ENCODE data around the gene CCDC107. TPM values are rescaled to one million over a fixed set of nuclear protein-coding genes. Genes with fewer than 3 reads are reported as not detected.

Gene CCDC107
- total RNA-seq, 6 experiments from 2014 or later: 10.0 to 24.2 (median 15.3) TPM

DNA sequence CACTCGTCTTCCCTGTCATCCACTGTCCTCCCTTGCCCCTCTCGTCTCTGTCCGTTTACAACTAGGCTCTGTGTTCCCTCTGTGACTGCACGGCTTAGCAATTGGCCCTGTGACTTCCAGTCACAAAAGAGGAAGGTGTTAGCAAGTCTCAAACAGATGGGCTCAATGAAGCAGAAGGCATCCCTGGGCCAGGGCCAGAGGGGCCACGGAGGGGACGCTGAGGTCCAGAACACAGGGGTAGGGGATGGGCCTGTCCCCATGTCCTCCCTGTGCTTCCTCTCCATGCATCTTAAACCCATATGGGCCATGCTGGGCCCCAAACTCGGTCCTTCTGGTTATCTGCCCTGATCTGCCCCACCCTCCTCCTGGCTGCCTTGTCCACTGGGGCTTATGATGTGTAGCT lies 39.8 kb upstream of the CCDC107 start, which contains the start of gene CD72:
CD72 (minus strand) TSS at position 89 of the 403 bp plus-strand sequence. CDS start 110 bp downstream, outside the sequence.
- Histone ChIP-seq H3K27ac (peak within 1 kb of the TSS in 1 of 3 donors; percentile 28), H3K4me3 (peak within 1 kb of the TSS in 2 of 3 donors; percentile 20 to 30), H3K9me3 (no peaks in the 10 kb centered on the region), H3K36me3 (no peaks in the 10 kb centered on the region), H3K27me3 (no peaks in the 10 kb centered on the region), H3K4me1 (no peaks in the 10 kb centered on the region)
- peak; percentile 17 to 46 (median 44) for ATAC-seq
- peak; percentile 48 for TF ChIP-seq POLR2A (IDR thresholded peaks at IDR 0.05)
- TF ChIP-seq, protein P1, sequence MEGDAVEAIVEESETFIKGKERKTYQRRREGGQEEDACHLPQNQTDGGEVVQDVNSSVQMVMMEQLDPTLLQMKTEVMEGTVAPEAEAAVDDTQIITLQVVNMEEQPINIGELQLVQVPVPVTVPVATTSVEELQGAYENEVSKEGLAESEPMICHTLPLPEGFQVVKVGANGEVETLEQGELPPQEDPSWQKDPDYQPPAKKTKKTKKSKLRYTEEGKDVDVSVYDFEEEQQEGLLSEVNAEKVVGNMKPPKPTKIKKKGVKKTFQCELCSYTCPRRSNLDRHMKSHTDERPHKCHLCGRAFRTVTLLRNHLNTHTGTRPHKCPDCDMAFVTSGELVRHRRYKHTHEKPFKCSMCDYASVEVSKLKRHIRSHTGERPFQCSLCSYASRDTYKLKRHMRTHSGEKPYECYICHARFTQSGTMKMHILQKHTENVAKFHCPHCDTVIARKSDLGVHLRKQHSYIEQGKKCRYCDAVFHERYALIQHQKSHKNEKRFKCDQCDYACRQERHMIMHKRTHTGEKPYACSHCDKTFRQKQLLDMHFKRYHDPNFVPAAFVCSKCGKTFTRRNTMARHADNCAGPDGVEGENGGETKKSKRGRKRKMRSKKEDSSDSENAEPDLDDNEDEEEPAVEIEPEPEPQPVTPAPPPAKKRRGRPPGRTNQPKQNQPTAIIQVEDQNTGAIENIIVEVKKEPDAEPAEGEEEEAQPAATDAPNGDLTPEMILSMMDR (IDR thresholded peaks at IDR 0.05): no peak
- intact Hi-C loops (cut with DNase I): no loop called here
- peak in 1 of 3 donors; percentile 35 for DNase-seq
- WGBS (ENCODE audit: insufficient coverage, low coverage, low lambda C conversion rate, missing lambda C conversion rate): 60% methylated on average over 3 of the region's 7 CpGs

DNA sequence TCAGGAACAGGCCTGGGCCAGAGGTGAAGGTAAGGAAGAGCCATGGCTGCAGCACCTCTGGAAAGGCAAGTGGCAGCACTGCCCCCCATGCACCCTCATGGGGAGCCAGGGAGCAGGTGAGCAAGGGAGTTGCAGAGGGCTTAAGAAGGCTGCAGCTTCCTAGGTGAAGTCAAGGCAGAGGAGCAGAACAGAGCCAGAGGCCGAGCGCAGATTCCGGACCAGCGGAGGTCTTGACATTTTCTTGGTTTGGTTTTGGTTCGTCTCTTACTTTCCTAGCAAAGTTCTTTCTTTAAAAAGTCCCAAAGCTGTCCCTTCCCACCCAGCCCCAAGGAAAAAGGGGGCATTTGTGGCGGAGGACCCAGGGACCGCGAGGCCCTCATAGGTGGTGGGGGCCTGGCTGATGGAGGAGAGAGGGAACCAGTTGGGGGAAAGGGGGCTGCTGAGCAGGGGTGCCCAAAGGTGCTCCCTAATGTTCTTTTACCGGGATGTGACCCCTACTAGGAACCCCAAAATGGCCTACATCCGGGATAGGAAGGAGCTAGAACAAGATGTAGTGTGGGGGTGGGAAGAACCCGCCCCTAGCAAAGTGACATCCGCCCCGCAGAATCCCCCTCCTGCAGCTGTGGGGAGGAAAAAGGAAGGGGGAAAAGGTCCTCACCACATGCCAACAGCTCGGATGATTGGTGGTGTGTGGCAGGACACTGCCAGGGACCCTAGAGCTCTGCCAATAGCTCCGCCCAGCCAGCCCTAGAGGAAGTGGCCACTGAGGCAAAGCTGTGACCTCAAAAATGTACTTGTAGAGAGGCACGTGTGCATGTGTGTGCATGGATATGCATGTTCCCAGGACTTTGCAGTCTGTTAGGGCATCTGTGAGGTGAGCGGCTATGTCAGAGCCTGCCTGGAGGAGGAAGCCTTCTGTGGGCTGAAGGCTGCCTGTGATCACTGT lies 39.0 kb upstream of the CCDC107 start:
- DNase-seq: peak in 1 of 3 donors; percentile 45
- Histone ChIP-seq H3K27ac (peak overlapping the region in 1 of 3 donors; percentile 28), H3K9me3 (no peaks in the 10 kb centered on the region), H3K4me3 (no peak overlapping the region), H3K27me3 (no peaks in the 10 kb centered on the region), H3K4me1 (no peaks in the 10 kb centered on the region), H3K36me3 (no peaks in the 10 kb centered on the region)
- ATAC-seq: peak; percentile 44 to 59 (median 51)
- no peak for TF ChIP-seq POLR2A (IDR thresholded peaks at IDR 0.05)
- TF ChIP-seq, protein P1 (IDR thresholded peaks at IDR 0.05): no peak
- WGBS (ENCODE audit: insufficient coverage, low coverage, low lambda C conversion rate, missing lambda C conversion rate): 71% methylated on average over 13 of the region's 17 CpGs
- intact Hi-C loops (cut with DNase I): no loop called here

DNA sequence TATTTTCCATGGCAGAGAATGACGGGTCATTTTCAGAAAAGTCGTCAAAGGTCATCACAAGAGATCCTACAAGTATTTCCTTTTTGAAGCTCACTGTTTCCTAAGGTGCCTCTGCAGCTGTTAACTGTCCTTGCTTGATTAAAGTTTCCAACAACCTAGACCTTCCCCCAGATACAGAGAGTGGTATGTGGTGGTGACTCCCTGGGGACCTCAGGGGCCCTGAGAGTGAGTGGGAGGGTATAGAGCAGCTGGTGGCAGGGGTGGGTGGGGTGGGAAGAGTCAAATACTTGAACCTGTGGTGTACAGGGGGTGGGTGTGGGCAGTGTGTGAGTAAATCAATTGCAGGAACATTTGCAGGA lies 38.3 kb upstream of the CCDC107 start:
- WGBS (ENCODE audit: insufficient coverage, low coverage, low lambda C conversion rate, missing lambda C conversion rate): 50% methylated on average over 2 of the region's 2 CpGs
- Histone ChIP-seq H3K27ac (no peak overlapping the region), H3K27me3 (no peaks in the 10 kb centered on the region), H3K9me3 (no peaks in the 10 kb centered on the region), H3K4me3 (no peak overlapping the region), H3K4me1 (no peaks in the 10 kb centered on the region), H3K36me3 (no peaks in the 10 kb centered on the region)
- TF ChIP-seq, protein P1 (IDR thresholded peaks at IDR 0.05): no peak
- no peak for TF ChIP-seq POLR2A (IDR thresholded peaks at IDR 0.05)
- intact Hi-C loops (cut with DNase I): no loop called here
- DNase-seq (no peak), ATAC-seq (no peak)

DNA sequence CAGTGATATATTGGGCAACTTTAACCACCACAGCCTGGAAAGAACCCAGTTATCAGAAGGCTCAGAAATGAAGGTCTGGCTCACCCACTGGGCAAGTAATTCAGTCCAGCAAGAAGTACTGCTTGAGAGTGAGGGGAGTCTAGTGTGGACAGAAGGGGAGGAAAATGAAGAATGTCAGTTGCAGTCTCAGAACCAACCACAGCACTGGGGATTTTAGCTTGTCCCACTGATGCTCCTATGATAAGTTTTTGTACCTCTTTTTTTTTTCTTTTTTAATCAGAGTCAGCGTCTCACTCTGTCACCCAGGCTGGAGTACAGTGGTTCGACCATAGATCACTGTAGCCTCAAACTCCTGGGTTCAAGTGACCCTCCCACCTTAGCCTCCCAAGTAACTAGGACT lies 30.5 kb upstream of the CCDC107 start:
- TF ChIP-seq, protein P1 (IDR thresholded peaks at IDR 0.05): no peak
- no peak for TF ChIP-seq POLR2A (IDR thresholded peaks at IDR 0.05)
- WGBS (ENCODE audit: insufficient coverage, low coverage, low lambda C conversion rate, missing lambda C conversion rate): 88% methylated on average over 2 of the region's 2 CpGs
- H3K36me3 ChIP-seq: no peaks in the 10 kb centered on the region
- H3K9me3 ChIP-seq: no peaks in the 10 kb centered on the region
- H3K4me3 ChIP-seq: no peak overlapping the region
- DNase-seq (no peak), ATAC-seq (no peak)
- H3K27ac ChIP-seq: no peak overlapping the region
- intact Hi-C loops (cut with DNase I): no loop called here
- H3K4me1 ChIP-seq: no peaks in the 10 kb centered on the region
- no peaks in the 10 kb centered on the region for H3K27me3 ChIP-seq

Data from right lobe of liver (tissue), 6 donors.